Measurements from ENCODE around the gene CSAG2.

DNA sequence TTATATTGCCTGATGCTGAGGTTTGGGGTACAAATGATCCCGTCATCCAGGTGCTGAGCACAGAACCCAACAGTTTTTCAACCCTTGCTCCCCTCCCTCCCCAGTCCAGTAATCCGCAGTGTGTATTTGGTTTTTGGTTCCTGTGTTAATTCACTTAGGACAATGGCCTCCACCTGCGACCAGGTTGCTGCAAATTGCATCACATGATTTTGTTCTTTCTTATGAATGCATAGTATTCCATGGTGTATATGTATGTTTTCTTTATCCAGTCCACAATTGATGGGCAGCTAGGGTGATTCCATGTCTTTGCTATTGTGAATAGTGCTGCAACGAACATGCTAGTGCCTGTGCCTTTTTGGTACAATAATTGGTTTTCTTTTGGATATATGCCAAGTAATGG, 46.0 kb downstream of the CSAG2 start:
- TF ChIP-seq, protein P1, sequence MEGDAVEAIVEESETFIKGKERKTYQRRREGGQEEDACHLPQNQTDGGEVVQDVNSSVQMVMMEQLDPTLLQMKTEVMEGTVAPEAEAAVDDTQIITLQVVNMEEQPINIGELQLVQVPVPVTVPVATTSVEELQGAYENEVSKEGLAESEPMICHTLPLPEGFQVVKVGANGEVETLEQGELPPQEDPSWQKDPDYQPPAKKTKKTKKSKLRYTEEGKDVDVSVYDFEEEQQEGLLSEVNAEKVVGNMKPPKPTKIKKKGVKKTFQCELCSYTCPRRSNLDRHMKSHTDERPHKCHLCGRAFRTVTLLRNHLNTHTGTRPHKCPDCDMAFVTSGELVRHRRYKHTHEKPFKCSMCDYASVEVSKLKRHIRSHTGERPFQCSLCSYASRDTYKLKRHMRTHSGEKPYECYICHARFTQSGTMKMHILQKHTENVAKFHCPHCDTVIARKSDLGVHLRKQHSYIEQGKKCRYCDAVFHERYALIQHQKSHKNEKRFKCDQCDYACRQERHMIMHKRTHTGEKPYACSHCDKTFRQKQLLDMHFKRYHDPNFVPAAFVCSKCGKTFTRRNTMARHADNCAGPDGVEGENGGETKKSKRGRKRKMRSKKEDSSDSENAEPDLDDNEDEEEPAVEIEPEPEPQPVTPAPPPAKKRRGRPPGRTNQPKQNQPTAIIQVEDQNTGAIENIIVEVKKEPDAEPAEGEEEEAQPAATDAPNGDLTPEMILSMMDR (conservative IDR thresholded peaks at IDR 0.05; ENCODE audit: low read depth in 2 of 2), result no peak
- no peak for TF ChIP-seq NANOG (IDR thresholded peaks at IDR 0.05; ENCODE audit: borderline replicate concordance)
- TF ChIP-seq EZH2phosphoT487 (IDR thresholded peaks at IDR 0.05; ENCODE audit: unreplicated experiment), result no peak
